ENCODE measurements around the gene PLXDC2. TPM values are rescaled to one million over a fixed set of nuclear protein-coding genes. Genes with fewer than 3 reads are reported as not detected.

The PLXDC2 gene
- total RNA-seq, 1 experiment from 2014 or later: 0.20 TPM

DNA sequence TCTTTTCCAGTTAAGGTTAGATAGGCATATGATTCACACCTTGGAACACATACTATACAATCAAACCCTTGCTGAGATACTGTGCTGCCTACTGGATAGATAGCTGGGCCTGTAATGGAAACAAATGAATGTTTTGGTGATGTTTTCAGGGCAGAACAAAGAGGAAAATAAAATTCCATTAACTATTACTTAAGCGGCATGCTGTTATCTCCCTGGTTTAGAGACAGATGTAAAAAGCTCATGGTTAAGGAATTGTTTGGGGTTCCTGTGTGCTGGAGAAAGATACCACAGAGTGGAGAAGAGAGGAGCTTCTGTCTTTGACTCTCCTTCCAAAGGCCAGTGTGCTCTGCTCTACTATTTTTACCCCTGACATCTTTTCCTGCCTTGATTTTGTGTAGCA is 341.1 kb downstream of the PLXDC2 start:
- ATAC-seq: no peak
- BruUV-seq (replicated peaks): no TSS peak
- Histone ChIP-seq H3K27me3 (ENCODE audit: insufficient read depth, low read length) (no peaks in the 10 kb centered on the region), H3K27ac (ENCODE audit: low read depth, low read length) (no peak overlapping the region), H4K20me1 (ENCODE audit: insufficient read depth) (no peaks in the 10 kb centered on the region), H3K9me3 (ENCODE audit: control insufficient read depth in 1 of 2, insufficient read depth in 1 of 2, low read depth in 1 of 2, low read length in 2 of 2) (peaks cover 8 to 15% of the 10 kb centered on the region in 2 experiments; a peak in 2 of 4 replicates), H2AFZ (ENCODE audit: low read depth, low read length, poor library complexity, severe bottlenecking) (no peak overlapping the region), H3K9me2 (ENCODE audit: insufficient read depth) (no peaks in the 10 kb centered on the region), H3K79me2 (ENCODE audit: insufficient read depth, low read length) (no peaks in the 10 kb centered on the region), H3K4me1 (ENCODE audit: control insufficient read depth in 1 of 2, insufficient read depth in 2 of 2, low read length in 2 of 2) (no peaks in the 10 kb centered on the region), H3K36me3 (ENCODE audit: control insufficient read depth in 1 of 2, insufficient read depth in 2 of 2, low read length in 2 of 2) (no peaks in the 10 kb centered on the region), H3K9ac (ENCODE audit: low read length) (no peak overlapping the region), H3K4me2 (ENCODE audit: low read length) (no peak overlapping the region), H3K4me3 (replicated peaks in 1 of 2; ENCODE audit: low read depth in 1 of 2, low read length in 2 of 2) (no peak overlapping the region)
- ChIA-PET CTCF (no interaction called here), RAD21 (ENCODE audit: low non-redundant PET in 1 of 2, low total read pairs in 2 of 2, uncharacterized antibody in 2 of 2, unreplicated experiment in 2 of 2) (no interaction called here), POLR2A (no interaction called here)
- no peak for DNase-seq (ENCODE audit: low read depth, low spot score)
- intact Hi-C loops (cut with micrococcal nuclease): no loop called here
- TF ChIP-seq CEBPB (IDR thresholded peaks at IDR 0.05; ENCODE audit: low read depth) (no peak), TCF7L2 (IDR thresholded peaks at IDR 0.05; ENCODE audit: borderline replicate concordance, extremely low read depth, insufficient read depth, insufficient read length) (no peak), ZFX (IDR thresholded peaks at IDR 0.05) (no peak)
- TF ChIP-seq, protein P1, sequence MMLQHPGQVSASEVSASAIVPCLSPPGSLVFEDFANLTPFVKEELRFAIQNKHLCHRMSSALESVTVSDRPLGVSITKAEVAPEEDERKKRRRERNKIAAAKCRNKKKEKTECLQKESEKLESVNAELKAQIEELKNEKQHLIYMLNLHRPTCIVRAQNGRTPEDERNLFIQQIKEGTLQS (IDR thresholded peaks at IDR 0.05): no peak

DNA sequence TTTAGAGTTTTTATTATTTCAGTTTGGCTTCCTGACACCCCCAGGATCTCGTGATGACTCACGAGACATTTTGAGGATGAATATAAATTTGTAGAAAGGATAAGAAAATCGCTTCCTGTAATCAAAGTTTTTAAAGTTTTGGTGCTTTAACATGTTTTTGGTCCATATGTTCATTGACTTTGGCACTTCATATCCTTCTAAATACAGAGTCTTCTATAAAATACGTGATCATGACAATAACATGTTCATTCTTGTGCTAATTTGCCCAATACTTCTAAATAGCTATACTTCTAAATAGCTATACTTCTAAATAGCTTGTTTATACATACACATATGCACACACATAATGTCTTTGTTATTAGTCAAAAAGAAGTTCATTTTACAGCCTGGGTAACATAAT is 341.9 kb downstream of the PLXDC2 start:
- DNase-seq (ENCODE audit: low read depth, low spot score): no peak
- H3K9me2 ChIP-seq (ENCODE audit: insufficient read depth): no peaks in the 10 kb centered on the region
- H3K79me2 ChIP-seq (ENCODE audit: insufficient read depth, low read length): no peaks in the 10 kb centered on the region
- intact Hi-C loops (cut with micrococcal nuclease): no loop called here
- no peak for ATAC-seq
- TF ChIP-seq ZFX (IDR thresholded peaks at IDR 0.05) (no peak), EGR1 (IDR thresholded peaks at IDR 0.05; ENCODE audit: low read depth) (no peak), SRF (IDR thresholded peaks at IDR 0.05; ENCODE audit: low read depth) (no peak)
- TF ChIP-seq, protein P2, sequence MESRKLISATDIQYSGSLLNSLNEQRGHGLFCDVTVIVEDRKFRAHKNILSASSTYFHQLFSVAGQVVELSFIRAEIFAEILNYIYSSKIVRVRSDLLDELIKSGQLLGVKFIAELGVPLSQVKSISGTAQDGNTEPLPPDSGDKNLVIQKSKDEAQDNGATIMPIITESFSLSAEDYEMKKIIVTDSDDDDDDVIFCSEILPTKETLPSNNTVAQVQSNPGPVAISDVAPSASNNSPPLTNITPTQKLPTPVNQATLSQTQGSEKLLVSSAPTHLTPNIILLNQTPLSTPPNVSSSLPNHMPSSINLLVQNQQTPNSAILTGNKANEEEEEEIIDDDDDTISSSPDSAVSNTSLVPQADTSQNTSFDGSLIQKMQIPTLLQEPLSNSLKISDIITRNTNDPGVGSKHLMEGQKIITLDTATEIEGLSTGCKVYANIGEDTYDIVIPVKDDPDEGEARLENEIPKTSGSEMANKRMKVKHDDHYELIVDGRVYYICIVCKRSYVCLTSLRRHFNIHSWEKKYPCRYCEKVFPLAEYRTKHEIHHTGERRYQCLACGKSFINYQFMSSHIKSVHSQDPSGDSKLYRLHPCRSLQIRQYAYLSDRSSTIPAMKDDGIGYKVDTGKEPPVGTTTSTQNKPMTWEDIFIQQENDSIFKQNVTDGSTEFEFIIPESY (IDR thresholded peaks at IDR 0.05; ENCODE audit: extremely low read depth, insufficient replicate concordance, low read length): no peak
- no peak overlapping the region for H3K9ac ChIP-seq (ENCODE audit: low read length)
- no peaks in the 10 kb centered on the region for H3K36me3 ChIP-seq (ENCODE audit: control insufficient read depth in 1 of 2, insufficient read depth in 2 of 2, low read length in 2 of 2)
- no TSS peak for BruUV-seq (replicated peaks)
- no peak overlapping the region for H2AFZ ChIP-seq (ENCODE audit: low read depth, low read length, poor library complexity, severe bottlenecking)
- H3K27ac ChIP-seq (ENCODE audit: low read depth, low read length): no peak overlapping the region
- no peaks in the 10 kb centered on the region for H4K20me1 ChIP-seq (ENCODE audit: insufficient read depth)
- H3K4me1 ChIP-seq (ENCODE audit: control insufficient read depth in 1 of 2, insufficient read depth in 2 of 2, low read length in 2 of 2): no peaks in the 10 kb centered on the region
- peaks cover 6 to 12% of the 10 kb centered on the region in 2 experiments; a peak in 2 of 4 replicates for H3K9me3 ChIP-seq (ENCODE audit: control insufficient read depth in 1 of 2, insufficient read depth in 1 of 2, low read depth in 1 of 2, low read length in 2 of 2)
- POLR2A ChIA-PET: no interaction called here
- no peaks in the 10 kb centered on the region for H3K27me3 ChIP-seq (ENCODE audit: insufficient read depth, low read length)
- RAD21 ChIA-PET (ENCODE audit: low non-redundant PET in 1 of 2, low total read pairs in 2 of 2, uncharacterized antibody in 2 of 2, unreplicated experiment in 2 of 2): no interaction called here
- no peak overlapping the region for H3K4me2 ChIP-seq (ENCODE audit: low read length)
- CTCF ChIA-PET: no interaction called here
- H3K4me3 ChIP-seq (replicated peaks in 1 of 2; ENCODE audit: low read depth in 1 of 2, low read length in 2 of 2): no peak overlapping the region

All from HCT116 (cell line).